SK-N-MC (cell line): ENCODE results near the gene PDE9A.

Source experiments
- EZH2 ChIP-seq: fragments of 200-600 bp; sonication (generic); IDR thresholded peaks from one replicate; pipeline ENCODE4 v1.6.1; 2017; ENCODE audit warnings: antibody characterized with exemption
- FOXP2 ChIP-seq: optimal IDR thresholded peaks from 2 replicates; pipeline ENCODE3; 2011; ENCODE audit warnings: mild to moderate bottlenecking, moderate library complexity; ENCODE audit not compliant: insufficient read depth; ENCODE audit errors: extremely low read length, control extremely low read depth
- POLR2AphosphoS5 ChIP-seq: IDR thresholded peaks from 2 replicates; pipeline ENCODE4 v1.6.1; 2012; ENCODE audit warnings: mild to moderate bottlenecking, low read depth, low read length, borderline replicate concordance

GRCh38 chr21:42769183-42769819 is 115.9 kb downstream of the PDE9A start:
- TF ChIP-seq POLR2AphosphoS5 (no peak), EZH2 (no peak), FOXP2 (no peak)
